WTC11 (cell line): ENCODE measurements around the gene ZSWIM3.

Experiments used
- CBFB ChIP-seq: sonication (generic); formaldehyde crosslinking; IDR thresholded peaks from 2 replicates; pipeline ENCODE4 v1.8.1; 2022; ENCODE audit warnings: mild to moderate bottlenecking, low read depth, missing genetic modification reagents
- CREM ChIP-seq: sonication (generic); formaldehyde crosslinking; IDR thresholded peaks from 2 replicates; pipeline ENCODE4 v1.8.1; 2022; ENCODE audit warnings: mild to moderate bottlenecking, missing genetic modification reagents, moderate library complexity
- MAX ChIP-seq: sonication (generic); formaldehyde crosslinking; IDR thresholded peaks from 2 replicates; pipeline ENCODE4 v1.8.0; 2022; ENCODE audit warnings: mild to moderate bottlenecking, missing genetic modification reagents
- NFYB ChIP-seq: sonication (generic); formaldehyde crosslinking; conservative IDR thresholded peaks from 2 replicates; pipeline ENCODE4 v1.8.0; 2022; ENCODE audit warnings: low read depth, missing genetic modification reagents
- TCF7 ChIP-seq: sonication (generic); formaldehyde crosslinking; IDR thresholded peaks from 2 replicates; pipeline ENCODE4 v1.8.0; 2022; ENCODE audit warnings: mild to moderate bottlenecking, low read depth, missing genetic modification reagents, moderate library complexity
- TP53 ChIP-seq: sonication (generic); formaldehyde crosslinking; IDR thresholded peaks from 2 replicates; pipeline ENCODE4 v1.8.1; 2023; ENCODE audit warnings: mild to moderate bottlenecking, missing genetic modification reagents
- TF ChIP-seq, protein P1 (sequence below): fragments of 200-600 bp; IDR thresholded peaks from 2 replicates; pipeline ENCODE4 v1.8.0; 2022; ENCODE audit warnings: antibody characterized with exemption

DNA sequence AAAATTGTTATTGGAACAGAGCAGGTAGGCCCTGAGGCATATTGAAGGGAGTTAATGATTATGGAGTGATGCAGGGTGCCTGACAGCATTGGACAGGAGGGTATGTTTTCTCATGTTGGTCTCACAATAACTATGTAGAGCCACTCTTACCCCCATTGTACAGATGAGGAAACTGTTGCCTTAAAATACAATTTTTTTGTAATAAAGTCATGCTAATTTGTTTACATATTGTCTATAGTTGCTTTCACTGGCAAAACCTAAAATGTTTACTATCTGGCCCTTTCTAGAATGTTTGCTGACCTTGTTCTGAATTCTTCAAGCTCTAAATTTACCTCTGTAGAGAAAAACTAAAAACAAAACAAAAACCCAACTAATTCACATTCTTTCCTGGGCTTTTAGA, 5.9 kb upstream of the ZSWIM3 start:
- TF ChIP-seq CBFB (CRISPR knock-in tag) (no peak), NFYB (CRISPR knock-in tag) (no peak), CREM (no peak), MAX (CRISPR knock-in tag) (no peak), TP53 (CRISPR knock-in tag) (no peak), TCF7 (CRISPR knock-in tag) (no peak)
- TF ChIP-seq, protein P1, sequence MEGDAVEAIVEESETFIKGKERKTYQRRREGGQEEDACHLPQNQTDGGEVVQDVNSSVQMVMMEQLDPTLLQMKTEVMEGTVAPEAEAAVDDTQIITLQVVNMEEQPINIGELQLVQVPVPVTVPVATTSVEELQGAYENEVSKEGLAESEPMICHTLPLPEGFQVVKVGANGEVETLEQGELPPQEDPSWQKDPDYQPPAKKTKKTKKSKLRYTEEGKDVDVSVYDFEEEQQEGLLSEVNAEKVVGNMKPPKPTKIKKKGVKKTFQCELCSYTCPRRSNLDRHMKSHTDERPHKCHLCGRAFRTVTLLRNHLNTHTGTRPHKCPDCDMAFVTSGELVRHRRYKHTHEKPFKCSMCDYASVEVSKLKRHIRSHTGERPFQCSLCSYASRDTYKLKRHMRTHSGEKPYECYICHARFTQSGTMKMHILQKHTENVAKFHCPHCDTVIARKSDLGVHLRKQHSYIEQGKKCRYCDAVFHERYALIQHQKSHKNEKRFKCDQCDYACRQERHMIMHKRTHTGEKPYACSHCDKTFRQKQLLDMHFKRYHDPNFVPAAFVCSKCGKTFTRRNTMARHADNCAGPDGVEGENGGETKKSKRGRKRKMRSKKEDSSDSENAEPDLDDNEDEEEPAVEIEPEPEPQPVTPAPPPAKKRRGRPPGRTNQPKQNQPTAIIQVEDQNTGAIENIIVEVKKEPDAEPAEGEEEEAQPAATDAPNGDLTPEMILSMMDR, result no peak
